HT1080 (cell line): ENCODE measurements around the gene AK5. TPM values are rescaled to one million over a fixed set of nuclear protein-coding genes. Genes with fewer than 3 reads are reported as not detected.
A peak's percentile ranks its signal among the peaks of the same experiment; 100 is the strongest.

ENCODE experiments used
- DNase-seq: peaks from one replicate; pipeline ENCODE4 v3.0.0-alpha.2; 2015; ENCODE audit warnings: low read depth
- total RNA-seq: library from RNA; depleted of rRNA; stranded (reverse); fragments of >200 nt; shearing (Covaris generic); gene quantifications from 2 replicates; pipeline ENCODE4 v1.2.3, GENCODE V29; 2014

AK5 gene
- total RNA-seq, 1 experiment from 2014 or later: 6.3 TPM

GRCh38 chr1:77539519-77540142 is 257.8 kb downstream of the AK5 start:
- peak; percentile 99 for DNase-seq

- DNase-seq: peak; percentile 85
Measured at GRCh38 chr1:77540501-77541161, 258.8 kb downstream of the AK5 start.

GRCh38 chr1:77541162-77541545 is 259.3 kb downstream of the AK5 start:
- DNase-seq: no peak

- no peak for DNase-seq
Measured at GRCh38 chr1:77542813-77543420, 261.1 kb downstream of the AK5 start.

- DNase-seq: peak; percentile 50
Measured at GRCh38 chr1:77543822-77544448, 262.1 kb downstream of the AK5 start.

GRCh38 chr1:77544845-77545244 is 263.0 kb downstream of the AK5 start:
- no peak for DNase-seq

- peak; percentile 85 for DNase-seq
Measured at GRCh38 chr1:77545970-77546369, 264.2 kb downstream of the AK5 start.

GRCh38 chr1:77546890-77547289 is 265.1 kb downstream of the AK5 start:
- DNase-seq: no peak

GRCh38 chr1:77548285-77548684 is 266.5 kb downstream of the AK5 start:
- DNase-seq: no peak

- DNase-seq: no peak
Measured at GRCh38 chr1:77550135-77550534, 268.3 kb downstream of the AK5 start.

- DNase-seq: no peak
Measured at GRCh38 chr1:77552626-77553025, 270.8 kb downstream of the AK5 start.

- DNase-seq: no peak
Measured at GRCh38 chr1:77553568-77554291, 271.9 kb downstream of the AK5 start.

GRCh38 chr1:77556045-77556444 is 274.2 kb downstream of the AK5 start:
- DNase-seq: no peak

- DNase-seq: peak; percentile 35
Measured at GRCh38 chr1:77557053-77557452, 275.2 kb downstream of the AK5 start.

GRCh38 chr1:77558591-77559164 is 276.9 kb downstream of the AK5 start:
- DNase-seq: no peak

GRCh38 chr1:77560741-77561140 is 278.9 kb downstream of the AK5 start:
- no peak for DNase-seq

- no peak for DNase-seq
Measured at GRCh38 chr1:77562596-77563150, 280.9 kb downstream of the AK5 start.

- DNase-seq: no peak
Measured at GRCh38 chr1:77565321-77565720, 283.5 kb downstream of the AK5 start.

GRCh38 chr1:77571642-77572041 is 289.8 kb downstream of the AK5 start:
- no peak for DNase-seq

GRCh38 chr1:77579547-77579946 is 297.7 kb downstream of the AK5 start:
- DNase-seq: no peak

- no peak for DNase-seq
Measured at GRCh38 chr1:77582905-77583304, 301.1 kb downstream of the AK5 start.
